Fibroblast of mammary gland (primary cell): ENCODE measurements around the gene PPP1R13L.
A peak's percentile ranks its signal among the peaks of the same experiment; 100 is the strongest.

Source experiments
- DNase-seq: peaks from one replicate; pipeline ENCODE4 v3.0.0-alpha.2; 2010; ENCODE audit warnings: low read depth
- H3K4me3 ChIP-seq: 2 replicates; pipeline ENCODE4 v1.5.1; 2011; ENCODE audit warnings: low read depth, mild to moderate bottlenecking, low read length, moderate library complexity; ENCODE audit not compliant: control insufficient read depth
- TF ChIP-seq, protein P1 (sequence below): conservative IDR thresholded peaks from 2 replicates; pipeline ENCODE4 v1.5.1; 2011; ENCODE audit warnings: low read depth, low read length, inconsistent platforms; ENCODE audit not compliant: control insufficient read depth, insufficient read depth

PPP1R13L gene

DNA sequence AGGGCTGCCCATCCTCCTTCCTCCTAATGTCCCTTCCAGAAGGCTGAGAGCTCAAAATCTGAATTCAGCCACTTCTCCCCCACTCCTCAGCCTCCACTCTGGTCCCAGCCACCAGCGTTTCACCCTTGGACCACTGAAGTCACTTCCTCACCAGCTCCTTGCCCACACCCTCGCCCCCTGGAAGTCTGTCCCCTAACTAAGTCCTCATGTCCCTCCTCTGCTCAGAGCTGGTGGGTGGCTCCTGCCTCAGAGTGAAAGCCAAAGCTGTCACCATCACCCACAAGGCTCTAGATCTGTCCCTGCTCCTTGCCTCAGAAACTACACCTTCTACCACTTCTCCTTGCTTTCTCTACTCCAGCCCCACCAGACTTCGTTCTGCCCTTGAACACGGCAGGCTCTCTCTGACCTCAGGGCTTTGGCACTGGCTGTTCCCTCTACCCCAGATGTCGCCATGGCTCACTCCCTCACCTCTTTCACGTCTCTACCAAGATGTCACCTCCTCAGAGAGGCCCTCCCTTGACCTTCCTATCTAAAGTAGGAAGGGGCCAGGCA lies 17.2 kb upstream of the PPP1R13L start:
- DNase-seq, result no peak
- H3K4me3 ChIP-seq, result peak overlapping the region; percentile 82
- TF ChIP-seq, protein P1, sequence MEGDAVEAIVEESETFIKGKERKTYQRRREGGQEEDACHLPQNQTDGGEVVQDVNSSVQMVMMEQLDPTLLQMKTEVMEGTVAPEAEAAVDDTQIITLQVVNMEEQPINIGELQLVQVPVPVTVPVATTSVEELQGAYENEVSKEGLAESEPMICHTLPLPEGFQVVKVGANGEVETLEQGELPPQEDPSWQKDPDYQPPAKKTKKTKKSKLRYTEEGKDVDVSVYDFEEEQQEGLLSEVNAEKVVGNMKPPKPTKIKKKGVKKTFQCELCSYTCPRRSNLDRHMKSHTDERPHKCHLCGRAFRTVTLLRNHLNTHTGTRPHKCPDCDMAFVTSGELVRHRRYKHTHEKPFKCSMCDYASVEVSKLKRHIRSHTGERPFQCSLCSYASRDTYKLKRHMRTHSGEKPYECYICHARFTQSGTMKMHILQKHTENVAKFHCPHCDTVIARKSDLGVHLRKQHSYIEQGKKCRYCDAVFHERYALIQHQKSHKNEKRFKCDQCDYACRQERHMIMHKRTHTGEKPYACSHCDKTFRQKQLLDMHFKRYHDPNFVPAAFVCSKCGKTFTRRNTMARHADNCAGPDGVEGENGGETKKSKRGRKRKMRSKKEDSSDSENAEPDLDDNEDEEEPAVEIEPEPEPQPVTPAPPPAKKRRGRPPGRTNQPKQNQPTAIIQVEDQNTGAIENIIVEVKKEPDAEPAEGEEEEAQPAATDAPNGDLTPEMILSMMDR, result no peak

DNA sequence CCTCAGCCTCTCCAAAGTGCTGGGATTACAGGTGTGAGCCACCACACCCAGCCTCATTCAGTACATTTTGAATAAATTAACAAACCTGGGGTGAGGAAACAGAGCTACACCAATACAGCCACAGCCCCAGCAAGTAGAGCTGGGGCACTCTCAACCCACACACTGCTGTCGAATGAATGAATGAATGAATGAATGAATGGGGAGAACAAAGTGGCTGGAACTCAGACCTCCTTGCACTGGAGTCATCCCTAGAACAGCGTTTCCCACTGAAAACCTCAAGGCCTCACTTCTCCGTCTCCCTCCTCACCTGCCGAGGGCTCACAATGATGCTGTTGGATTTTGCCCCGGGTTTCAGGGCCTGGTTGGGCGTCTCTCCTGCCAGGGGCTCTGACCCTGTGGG lies 16.0 kb upstream of the PPP1R13L start:
- DNase-seq, result no peak
- TF ChIP-seq, protein P1, result no peak
- H3K4me3 ChIP-seq, result no peak overlapping the region

DNA sequence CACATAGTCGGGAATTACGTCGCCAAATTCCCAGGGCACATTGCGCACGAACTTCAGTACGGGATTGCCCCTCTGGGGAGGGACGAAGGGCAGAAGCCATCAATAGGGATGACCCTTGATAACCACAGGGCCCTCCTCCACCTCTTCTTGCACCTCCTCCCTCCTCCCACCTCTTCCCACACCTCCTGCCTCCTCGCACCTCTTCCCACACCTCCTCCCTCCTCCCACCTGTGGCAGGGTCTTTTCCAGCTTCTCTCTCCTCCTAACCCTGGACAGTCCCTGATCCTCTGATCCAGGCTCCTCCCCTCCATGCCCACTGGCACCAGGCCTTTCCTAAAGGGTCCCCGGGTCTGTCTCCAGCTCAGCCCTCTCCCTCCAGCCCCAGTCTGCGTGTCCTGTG lies 15.5 kb upstream of the PPP1R13L start:
- no peak overlapping the region for H3K4me3 ChIP-seq
- TF ChIP-seq, protein P1, result no peak
- DNase-seq, result no peak

DNA sequence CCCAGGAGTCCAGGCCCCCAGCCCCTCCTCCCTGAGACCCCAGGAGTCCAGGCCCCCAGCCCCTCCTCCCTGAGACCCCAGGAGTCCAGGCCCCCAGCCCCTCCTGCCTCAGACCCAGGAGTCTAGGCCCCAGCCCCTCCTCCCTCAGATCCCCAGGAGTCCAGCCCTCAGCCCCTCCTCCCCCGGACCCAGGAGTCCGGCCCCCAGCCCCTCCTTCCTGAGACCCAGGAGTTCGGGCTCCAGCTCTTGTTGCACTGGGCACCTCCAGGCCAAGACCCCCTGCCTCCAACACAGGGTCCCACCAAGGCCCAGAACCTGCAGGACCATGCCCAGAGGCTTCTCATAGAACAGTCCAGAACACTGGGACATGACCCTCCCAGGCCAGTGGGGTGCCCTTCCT lies 15.0 kb upstream of the PPP1R13L start:
- DNase-seq, result no peak
- H3K4me3 ChIP-seq, result no peak overlapping the region
- TF ChIP-seq, protein P1, result no peak

DNA sequence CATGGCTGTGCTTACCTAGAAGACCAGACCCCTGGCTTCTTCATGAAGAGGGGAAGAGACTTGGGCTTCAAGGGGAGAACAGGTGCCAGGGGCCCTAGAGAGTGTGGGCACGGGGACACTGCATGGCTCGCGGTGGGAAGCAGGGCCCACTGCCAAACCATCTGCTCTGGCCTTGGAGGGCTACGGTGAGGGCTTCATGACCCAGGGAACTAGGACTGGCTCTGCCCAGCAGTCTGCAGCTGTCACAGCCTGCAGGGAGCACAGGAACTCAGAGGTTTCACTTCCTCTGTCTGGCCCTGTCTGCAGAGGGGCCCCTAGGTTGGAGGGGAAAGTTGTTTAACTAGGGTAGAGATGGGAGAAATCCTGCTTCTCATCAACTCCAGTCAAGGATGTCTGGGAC lies 14.5 kb upstream of the PPP1R13L start:
- DNase-seq, result no peak
- TF ChIP-seq, protein P1, result no peak
- no peak overlapping the region for H3K4me3 ChIP-seq

DNA sequence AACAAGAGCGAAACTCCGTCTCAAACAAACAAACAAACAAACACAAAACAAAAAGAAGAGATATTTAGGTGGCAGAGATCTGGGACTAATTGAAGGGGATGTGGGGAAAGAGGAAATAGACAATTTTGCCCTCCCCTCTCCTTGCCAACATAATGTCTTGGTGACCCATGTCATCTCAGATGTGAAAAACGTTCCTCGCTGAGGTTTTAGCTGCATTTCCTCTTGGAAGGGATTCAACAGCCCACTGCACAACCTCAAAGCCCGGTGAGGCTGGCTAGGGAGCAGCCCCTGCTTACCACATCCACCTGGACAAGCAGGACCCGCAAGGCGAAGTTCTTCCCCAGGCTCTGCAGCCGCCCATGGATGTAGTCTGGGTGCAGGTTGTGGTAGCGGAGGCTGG lies 13.9 kb upstream of the PPP1R13L start:
- no peak overlapping the region for H3K4me3 ChIP-seq
- TF ChIP-seq, protein P1, result no peak
- no peak for DNase-seq

DNA sequence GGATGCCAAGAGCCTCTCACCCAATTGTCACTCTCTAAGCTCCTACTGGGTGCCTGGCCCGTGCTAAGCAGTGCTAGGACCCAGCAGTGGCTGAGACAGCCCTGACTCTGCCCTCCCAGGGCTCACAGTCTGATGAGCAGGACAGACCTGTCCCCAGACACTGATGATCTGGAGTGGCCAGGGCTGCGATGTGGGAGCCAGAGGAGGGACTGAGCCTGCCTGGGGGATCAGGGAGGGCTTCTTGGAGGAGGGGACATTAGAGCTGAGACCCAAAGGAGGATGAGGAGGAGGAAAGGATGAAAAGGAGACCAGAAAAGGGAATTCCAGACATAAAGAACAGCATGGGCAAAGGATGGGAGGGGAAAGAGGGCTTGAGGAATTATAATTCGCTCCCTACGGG lies 12.3 kb upstream of the PPP1R13L start:
- TF ChIP-seq, protein P1, result no peak
- no peak for DNase-seq
- H3K4me3 ChIP-seq, result no peak overlapping the region
